H1 (cell line): ENCODE data around the gene TOR1B. TPM values are rescaled to one million over a fixed set of nuclear protein-coding genes. Genes with fewer than 3 reads are reported as not detected.

Experiments
- CHD7 ChIP-seq: fragments of 300-600 bp; sonication (generic); IDR thresholded peaks from 2 replicates; pipeline ENCODE4 v1.7.1; 2012; ENCODE audit warnings: low read length, moderate library complexity, mild to moderate bottlenecking, inconsistent platforms; ENCODE audit not compliant: insufficient replicate concordance
- NRF1 ChIP-seq: IDR thresholded peaks from 2 replicates; pipeline ENCODE4 v1.6.1; 2011; ENCODE audit warnings: mild to moderate bottlenecking, low read depth, low read length, improper control_type of control experiment
- POLR2AphosphoS5 ChIP-seq: IDR thresholded peaks from 2 replicates; pipeline ENCODE4 v1.6.1; 2011; ENCODE audit warnings: low read depth, low read length
- SUZ12 ChIP-seq: fragments of 200-600 bp; sonication (generic); IDR thresholded peaks from 2 replicates; pipeline ENCODE4 v1.6.1; 2012; ENCODE audit warnings: mild to moderate bottlenecking, inconsistent platforms, low read length, moderate library complexity, mixed read lengths
- ZNF274 ChIP-seq: IDR thresholded peaks from 2 replicates; pipeline ENCODE4 v1.7.0; 2012; ENCODE audit warnings: low read length, borderline replicate concordance; ENCODE audit errors: extremely low read depth
- polyA plus RNA-seq, 7 experiments: library from polyadenylated mRNA; depleted of rRNA in 3 of 7; stranded (reverse) in 5 of 7; unstranded in 2 of 7; fragments of >200 nt in 5 of 7; fragments of 200-250 nt in 2 of 7; gene quantifications; 1 replicate in 5 of 7; 2 replicates in 1 of 7; 4 replicates in 1 of 7; pipeline versions ENCODE4 v1.2.1 to v1.2.3, GENCODE V29; 2011 to 2013; ENCODE audit warnings: missing spikeins in 2 of 7, mixed read lengths in 2 of 7
- total RNA-seq: library from RNA; stranded (reverse); fragmentation: NEBNext Ultra II Directional; extraction: Animal tissue kit (Norgen Biotek cat#: 25700); gene quantifications from 2 replicates; pipeline ENCODE4 v1.2.1, GENCODE V29; 2021
- TF ChIP-seq, protein P1 (sequence below), 3 experiments: IDR thresholded peaks; 1 replicate in 2 of 3; 2 replicates in 1 of 3; pipeline versions ENCODE4 v1.5.1 to v1.6.1; 2011; ENCODE audit warnings: low read length in 3 of 3, mild to moderate bottlenecking in 3 of 3, inconsistent platforms in 2 of 3, low read depth in 1 of 3, moderate library complexity in 1 of 3; ENCODE audit not compliant: insufficient read depth in 1 of 3; ENCODE audit errors: control extremely low read depth in 1 of 3
- TF ChIP-seq, protein P2 (sequence below): IDR thresholded peaks from 2 replicates; pipeline ENCODE4 v1.6.1; 2012; ENCODE audit warnings: inconsistent platforms
- TF ChIP-seq, protein P3 (sequence below): IDR thresholded peaks from 2 replicates; pipeline ENCODE4 v1.6.1; 2011; ENCODE audit warnings: low read depth, mild to moderate bottlenecking, low read length; ENCODE audit not compliant: insufficient read depth

The TOR1B gene
- total and polyA plus RNA-seq, 2 of the 8 experiments (the other 6 are each of a cell fraction or from before 2014, with no cell fraction given), result 11.4 to 17.4 TPM

DNA sequence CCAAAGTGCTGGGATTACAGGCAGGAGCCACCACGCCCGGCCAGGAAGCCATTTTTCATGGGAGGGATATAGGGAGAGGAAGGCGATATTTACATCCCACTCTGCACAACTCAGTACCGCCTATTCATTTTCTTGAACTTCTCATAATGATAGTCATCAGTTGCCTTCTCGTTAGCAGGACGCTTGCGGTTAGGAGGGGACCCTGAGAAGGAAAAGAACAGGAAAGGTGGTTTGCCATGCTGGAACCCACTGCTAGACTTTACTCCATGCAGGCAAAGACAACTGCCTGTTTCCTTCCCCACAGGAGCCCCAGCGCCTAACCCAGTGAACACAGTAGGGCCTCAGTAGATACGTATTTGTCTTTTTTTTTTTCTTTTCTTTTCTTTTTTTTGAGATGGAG is 25.1 kb downstream of the TOR1B start (continued):
- TF ChIP-seq CHD7 (no peak), ZNF274 (no peak), POLR2AphosphoS5 (no peak), SUZ12 (no peak), NRF1 (no peak)
- TF ChIP-seq, protein P1, sequence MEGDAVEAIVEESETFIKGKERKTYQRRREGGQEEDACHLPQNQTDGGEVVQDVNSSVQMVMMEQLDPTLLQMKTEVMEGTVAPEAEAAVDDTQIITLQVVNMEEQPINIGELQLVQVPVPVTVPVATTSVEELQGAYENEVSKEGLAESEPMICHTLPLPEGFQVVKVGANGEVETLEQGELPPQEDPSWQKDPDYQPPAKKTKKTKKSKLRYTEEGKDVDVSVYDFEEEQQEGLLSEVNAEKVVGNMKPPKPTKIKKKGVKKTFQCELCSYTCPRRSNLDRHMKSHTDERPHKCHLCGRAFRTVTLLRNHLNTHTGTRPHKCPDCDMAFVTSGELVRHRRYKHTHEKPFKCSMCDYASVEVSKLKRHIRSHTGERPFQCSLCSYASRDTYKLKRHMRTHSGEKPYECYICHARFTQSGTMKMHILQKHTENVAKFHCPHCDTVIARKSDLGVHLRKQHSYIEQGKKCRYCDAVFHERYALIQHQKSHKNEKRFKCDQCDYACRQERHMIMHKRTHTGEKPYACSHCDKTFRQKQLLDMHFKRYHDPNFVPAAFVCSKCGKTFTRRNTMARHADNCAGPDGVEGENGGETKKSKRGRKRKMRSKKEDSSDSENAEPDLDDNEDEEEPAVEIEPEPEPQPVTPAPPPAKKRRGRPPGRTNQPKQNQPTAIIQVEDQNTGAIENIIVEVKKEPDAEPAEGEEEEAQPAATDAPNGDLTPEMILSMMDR (IDR thresholded peaks at IDR 0.05; ENCODE audit: control extremely low read depth in 1 of 3, insufficient read depth in 1 of 3, low read depth in 1 of 3, low read length in 3 of 3), result no peak
- TF ChIP-seq, protein P2, sequence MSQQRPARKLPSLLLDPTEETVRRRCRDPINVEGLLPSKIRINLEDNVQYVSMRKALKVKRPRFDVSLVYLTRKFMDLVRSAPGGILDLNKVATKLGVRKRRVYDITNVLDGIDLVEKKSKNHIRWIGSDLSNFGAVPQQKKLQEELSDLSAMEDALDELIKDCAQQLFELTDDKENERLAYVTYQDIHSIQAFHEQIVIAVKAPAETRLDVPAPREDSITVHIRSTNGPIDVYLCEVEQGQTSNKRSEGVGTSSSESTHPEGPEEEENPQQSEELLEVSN, result no peak
- TF ChIP-seq, protein P3, sequence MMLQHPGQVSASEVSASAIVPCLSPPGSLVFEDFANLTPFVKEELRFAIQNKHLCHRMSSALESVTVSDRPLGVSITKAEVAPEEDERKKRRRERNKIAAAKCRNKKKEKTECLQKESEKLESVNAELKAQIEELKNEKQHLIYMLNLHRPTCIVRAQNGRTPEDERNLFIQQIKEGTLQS, result no peak
